HEK293 (cell line): Measurements from ENCODE around the gene SCP2D1.

Experiments
- CTCF ChIA-PET: fragments of 350-600 bp; formaldehyde crosslinking; extraction: SDS; loops from one replicate; lab custom pipeline; 2021; ENCODE audit warnings: antibody characterized with exemption; lab: Yijun Ruan, JAX
- POLR2A ChIA-PET: fragments of 300-600 bp; formaldehyde crosslinking; extraction: SDS; loops from one replicate; lab custom pipeline; 2020; ENCODE audit warnings: antibody characterized with exemption, inconsistent platforms; lab: Yijun Ruan, JAX
- H3K27ac ChIP-seq: fragments of 200-500 bp; sonication (Bioruptor generic); 2 replicates; pipeline ENCODE4 v1.5.1; 2014; ENCODE audit warnings: low read depth, low read length, control low read depth, inconsistent platforms; ENCODE audit errors: extremely low read depth
- H3K36me3 ChIP-seq, 2 experiments: fragments of 200-500 bp in 1 of 2; sonication (Bioruptor generic) in 1 of 2; 1 replicate in 1 of 2; 2 replicates in 1 of 2; pipeline ENCODE4 v1.5.1; 2014 to 2017; ENCODE audit warnings: inconsistent platforms in 2 of 2, low read length in 2 of 2; ENCODE audit not compliant: control insufficient read depth in 2 of 2, insufficient read depth in 1 of 2
- H3K4me1 ChIP-seq: fragments of 200-500 bp; sonication (Bioruptor generic); 2 replicates; pipeline ENCODE4 v1.5.1; 2014; ENCODE audit warnings: mild to moderate bottlenecking, low read length, inconsistent platforms; ENCODE audit not compliant: control insufficient read depth, insufficient read depth
- H3K4me3 ChIP-seq: 2 replicates; pipeline ENCODE4 v1.5.1; 2011; ENCODE audit warnings: low read depth, mild to moderate bottlenecking, control low read depth, low read length, moderate library complexity
- H3K9me3 ChIP-seq: fragments of 200-500 bp; sonication (Bioruptor generic); 2 replicates; pipeline ENCODE4 v1.5.1; 2014; ENCODE audit warnings: low read depth, low read length, inconsistent platforms; ENCODE audit not compliant: control insufficient read depth, insufficient read depth
- GLIS1 ChIP-seq: fragments of 450-650 bp; formaldehyde crosslinking; IDR thresholded peaks from 2 replicates; pipeline ENCODE4 v1.5.1; 2016; ENCODE audit warnings: missing biosample characterization, missing genetic modification characterization
- KLF17 ChIP-seq: fragments of 450-650 bp; formaldehyde crosslinking; IDR thresholded peaks from 2 replicates; pipeline ENCODE4 v1.5.1; 2016; ENCODE audit warnings: missing biosample characterization, missing genetic modification characterization
- KLF8 ChIP-seq: fragments of 450-650 bp; formaldehyde crosslinking; IDR thresholded peaks from 2 replicates; pipeline ENCODE4 v1.5.1; 2016; ENCODE audit warnings: missing biosample characterization, missing genetic modification characterization
- KLF9 ChIP-seq: fragments of 450-650 bp; formaldehyde crosslinking; IDR thresholded peaks from 2 replicates; pipeline ENCODE4 v1.5.1; 2016; ENCODE audit warnings: missing biosample characterization, missing genetic modification characterization, low read depth
- REPIN1 ChIP-seq: fragments of 450-650 bp; formaldehyde crosslinking; IDR thresholded peaks from 2 replicates; pipeline ENCODE4 v1.5.1; 2017; ENCODE audit warnings: missing biosample characterization, missing genetic modification characterization, low read depth
- SCRT1 ChIP-seq: fragments of 450-650 bp; formaldehyde crosslinking; IDR thresholded peaks from 2 replicates; pipeline ENCODE4 v1.5.1; 2016; ENCODE audit warnings: missing biosample characterization, missing genetic modification characterization, borderline replicate concordance
- SCRT2 ChIP-seq: fragments of 450-650 bp; formaldehyde crosslinking; IDR thresholded peaks from 2 replicates; pipeline ENCODE4 v1.5.1; 2016; ENCODE audit warnings: missing biosample characterization, missing genetic modification characterization
- SETDB1 ChIP-seq: IDR thresholded peaks from one replicate; pipeline ENCODE4 v1.6.1; 2017; ENCODE audit warnings: mild to moderate bottlenecking, low read length, moderate library complexity, mixed read lengths; ENCODE audit not compliant: insufficient read length
- SP3 ChIP-seq: fragments of 450-650 bp; formaldehyde crosslinking; IDR thresholded peaks from 2 replicates; pipeline ENCODE4 v1.5.1; 2016; ENCODE audit warnings: missing biosample characterization, missing genetic modification characterization
- SP7 ChIP-seq: fragments of 450-650 bp; formaldehyde crosslinking; IDR thresholded peaks from 2 replicates; pipeline ENCODE4 v1.5.1; 2016; ENCODE audit warnings: missing biosample characterization, missing genetic modification characterization
- YY2 ChIP-seq: fragments of 450-650 bp; formaldehyde crosslinking; IDR thresholded peaks from 2 replicates; pipeline ENCODE4 v1.5.1; 2016; ENCODE audit warnings: missing biosample characterization, missing genetic modification characterization
- ZBTB21 ChIP-seq: fragments of 450-650 bp; formaldehyde crosslinking; IDR thresholded peaks from 2 replicates; pipeline ENCODE4 v1.5.1; 2017; ENCODE audit warnings: missing biosample characterization, missing genetic modification characterization
- ZEB2 ChIP-seq: fragments of 450-650 bp; formaldehyde crosslinking; IDR thresholded peaks from 2 replicates; pipeline ENCODE4 v1.5.1; 2016; ENCODE audit warnings: missing biosample characterization, missing genetic modification characterization
- ZNF335 ChIP-seq: fragments of 450-650 bp; formaldehyde crosslinking; conservative IDR thresholded peaks from 2 replicates; pipeline ENCODE4 v1.5.1; 2016; ENCODE audit warnings: missing biosample characterization, missing genetic modification characterization
- ZNF394 ChIP-seq: fragments of 450-650 bp; formaldehyde crosslinking; IDR thresholded peaks from 2 replicates; pipeline ENCODE4 v1.5.1; 2016; ENCODE audit warnings: missing biosample characterization, missing genetic modification characterization, mild to moderate bottlenecking, moderate library complexity, borderline replicate concordance
- ZNF416 ChIP-seq: fragments of 450-650 bp; formaldehyde crosslinking; IDR thresholded peaks from 2 replicates; pipeline ENCODE4 v1.5.1; 2016; ENCODE audit warnings: missing biosample characterization, missing genetic modification characterization
- ZNF555 ChIP-seq: fragments of 450-650 bp; formaldehyde crosslinking; conservative IDR thresholded peaks from 2 replicates; pipeline ENCODE4 v1.5.1; 2017; ENCODE audit warnings: missing biosample characterization, mild to moderate bottlenecking, missing genetic modification characterization, inconsistent platforms
- ZNF580 ChIP-seq: fragments of 450-650 bp; formaldehyde crosslinking; IDR thresholded peaks from 2 replicates; pipeline ENCODE4 v1.5.1; 2016; ENCODE audit warnings: missing biosample characterization, missing genetic modification characterization
- ZNF626 ChIP-seq: fragments of 450-650 bp; sonication (Bioruptor Pico); formaldehyde crosslinking; IDR thresholded peaks from 2 replicates; pipeline ENCODE4 v1.5.1; 2018; ENCODE audit warnings: missing biosample characterization, missing genetic modification characterization, inconsistent platforms
- ZNF629 ChIP-seq: fragments of 450-650 bp; formaldehyde crosslinking; IDR thresholded peaks from 2 replicates; pipeline ENCODE4 v1.5.1; 2017; ENCODE audit warnings: missing biosample characterization, missing genetic modification characterization
- ZNF658 ChIP-seq: fragments of 450-650 bp; formaldehyde crosslinking; IDR thresholded peaks from 2 replicates; pipeline ENCODE4; 2016; ENCODE audit warnings: missing biosample characterization, missing genetic modification characterization
- ZNF701 ChIP-seq: fragments of 450-650 bp; formaldehyde crosslinking; IDR thresholded peaks from 2 replicates; pipeline ENCODE4 v1.5.1; 2016; ENCODE audit warnings: missing biosample characterization, missing genetic modification characterization
- ZNF747 ChIP-seq: fragments of 450-650 bp; formaldehyde crosslinking; IDR thresholded peaks from 2 replicates; pipeline ENCODE4 v1.5.1; 2016; ENCODE audit warnings: missing biosample characterization, missing genetic modification characterization
- ZNF843 ChIP-seq: fragments of 450-650 bp; formaldehyde crosslinking; IDR thresholded peaks from 2 replicates; pipeline ENCODE4 v1.5.1; 2016; ENCODE audit warnings: missing biosample characterization, missing genetic modification characterization
- ZSCAN18 ChIP-seq: fragments of 450-650 bp; formaldehyde crosslinking; IDR thresholded peaks from 2 replicates; pipeline ENCODE4 v1.5.1; 2016; ENCODE audit warnings: missing biosample characterization, missing genetic modification characterization
- ZXDB ChIP-seq: fragments of 450-650 bp; formaldehyde crosslinking; IDR thresholded peaks from 2 replicates; pipeline ENCODE4 v1.5.1; 2016; ENCODE audit warnings: missing biosample characterization, missing genetic modification characterization
- TF ChIP-seq, protein P1 (sequence below): fragments of 450-650 bp; formaldehyde crosslinking; IDR thresholded peaks from 2 replicates; pipeline ENCODE4 v1.5.1; 2016; ENCODE audit warnings: missing biosample characterization, missing genetic modification characterization, low read depth
- TF ChIP-seq, protein P2 (sequence below): fragments of 450-650 bp; formaldehyde crosslinking; IDR thresholded peaks from 2 replicates; pipeline ENCODE4 v1.5.1; 2016; ENCODE audit warnings: missing biosample characterization, missing genetic modification characterization
- TF ChIP-seq, protein P3 (sequence below): fragments of 450-650 bp; formaldehyde crosslinking; IDR thresholded peaks from 2 replicates; pipeline ENCODE4 v1.5.1; 2017; ENCODE audit warnings: missing biosample characterization, missing genetic modification characterization

Gene SCP2D1

GRCh38 chr20:18793625-18794427 lies 19.8 kb upstream of the SCP2D1 start:
- H3K4me3 ChIP-seq = peak overlapping the region; percentile 65
- ChIA-PET POLR2A (interaction anchor here (0.6 to 0.7 kb wide), 2 partner anchors 10 to 694 kb away, joined by 3 to 4 read pairs; no protein-coding TSS in a partner anchor), CTCF (interaction anchor here (0.7 kb wide), 1 partner anchor 1075 kb away, joined by 3 read pairs; no protein-coding TSS in a partner anchor)
- H3K4me1 ChIP-seq = no peaks in the 10 kb centered on the region
- H3K27ac ChIP-seq = peak overlapping the region; percentile 25; the same call in 1 of the 2 replicates
- H3K9me3 ChIP-seq = no peaks in the 10 kb centered on the region
- H3K36me3 ChIP-seq = no peaks in the 10 kb centered on the region
- TF ChIP-seq KLF8 (tag by site-specific recombination) (peak; percentile 42; the same call in 1 of the 2 replicates), ZEB2 (tag by site-specific recombination) (peak; percentile 33; the same call in 1 of the 2 replicates), SETDB1 (peak; percentile 48), SP7 (tag by site-specific recombination) (peak; percentile 61), ZNF335 (tag by site-specific recombination) (peak; percentile 100), YY2 (tag by site-specific recombination) (peak; percentile 53), ZNF580 (tag by site-specific recombination) (peak; percentile 95), ZNF416 (tag by site-specific recombination) (no peak), GLIS1 (tag by site-specific recombination) (peak; percentile 10; the same call in 1 of the 2 replicates), ZNF747 (no peak), ZNF701 (tag by site-specific recombination) (no peak), ZXDB (tag by site-specific recombination) (peak; percentile 83), ZNF394 (0 out of 2 replicates have a peak, but pooled peaks have one; percentile 20), ZBTB21 (tag by site-specific recombination) (peak; percentile 90), KLF9 (tag by site-specific recombination) (peak; percentile 67), ZNF843 (tag by site-specific recombination) (0 out of 2 replicates have a peak, but pooled peaks have one; percentile 23), SP3 (tag by site-specific recombination) (peak; percentile 65), ZNF658 (no peak), REPIN1 (tag by site-specific recombination) (no peak), ZNF629 (tag by site-specific recombination) (peak; percentile 96), KLF17 (peak; percentile 82), ZSCAN18 (tag by site-specific recombination) (0 out of 2 replicates have a peak, but pooled peaks have one; percentile 6), SCRT1 (tag by site-specific recombination) (0 out of 2 replicates have a peak, but pooled peaks have one; percentile 13), SCRT2 (tag by site-specific recombination) (peak; percentile 96), ZNF626 (tag by site-specific recombination) (no peak), ZNF555 (tag by site-specific recombination) (no peak)
- TF ChIP-seq, protein P1, sequence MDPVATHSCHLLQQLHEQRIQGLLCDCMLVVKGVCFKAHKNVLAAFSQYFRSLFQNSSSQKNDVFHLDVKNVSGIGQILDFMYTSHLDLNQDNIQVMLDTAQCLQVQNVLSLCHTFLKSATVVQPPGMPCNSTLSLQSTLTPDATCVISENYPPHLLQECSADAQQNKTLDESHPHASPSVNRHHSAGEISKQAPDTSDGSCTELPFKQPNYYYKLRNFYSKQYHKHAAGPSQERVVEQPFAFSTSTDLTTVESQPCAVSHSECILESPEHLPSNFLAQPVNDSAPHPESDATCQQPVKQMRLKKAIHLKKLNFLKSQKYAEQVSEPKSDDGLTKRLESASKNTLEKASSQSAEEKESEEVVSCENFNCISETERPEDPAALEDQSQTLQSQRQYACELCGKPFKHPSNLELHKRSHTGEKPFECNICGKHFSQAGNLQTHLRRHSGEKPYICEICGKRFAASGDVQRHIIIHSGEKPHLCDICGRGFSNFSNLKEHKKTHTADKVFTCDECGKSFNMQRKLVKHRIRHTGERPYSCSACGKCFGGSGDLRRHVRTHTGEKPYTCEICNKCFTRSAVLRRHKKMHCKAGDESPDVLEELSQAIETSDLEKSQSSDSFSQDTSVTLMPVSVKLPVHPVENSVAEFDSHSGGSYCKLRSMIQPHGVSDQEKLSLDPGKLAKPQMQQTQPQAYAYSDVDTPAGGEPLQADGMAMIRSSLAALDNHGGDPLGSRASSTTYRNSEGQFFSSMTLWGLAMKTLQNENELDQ (tag by site-specific recombination) = no peak
- TF ChIP-seq, protein P2, sequence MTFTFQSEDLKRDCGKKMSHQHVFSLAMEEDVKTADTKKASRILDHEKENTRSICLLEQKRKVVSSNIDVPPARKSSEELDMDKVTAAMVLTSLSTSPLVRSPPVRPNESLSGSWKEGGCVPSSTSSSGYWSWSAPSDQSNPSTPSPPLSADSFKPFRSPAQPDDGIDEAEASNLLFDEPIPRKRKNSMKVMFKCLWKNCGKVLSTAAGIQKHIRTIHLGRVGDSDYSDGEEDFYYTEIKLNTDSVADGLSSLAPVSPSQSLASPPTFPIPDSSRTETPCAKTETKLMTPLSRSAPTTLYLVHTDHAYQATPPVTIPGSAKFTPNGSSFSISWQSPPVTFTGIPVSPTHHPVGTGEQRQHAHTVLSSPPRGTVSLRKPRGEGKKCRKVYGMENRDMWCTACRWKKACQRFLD (tag by site-specific recombination) = no peak
- TF ChIP-seq, protein P3, sequence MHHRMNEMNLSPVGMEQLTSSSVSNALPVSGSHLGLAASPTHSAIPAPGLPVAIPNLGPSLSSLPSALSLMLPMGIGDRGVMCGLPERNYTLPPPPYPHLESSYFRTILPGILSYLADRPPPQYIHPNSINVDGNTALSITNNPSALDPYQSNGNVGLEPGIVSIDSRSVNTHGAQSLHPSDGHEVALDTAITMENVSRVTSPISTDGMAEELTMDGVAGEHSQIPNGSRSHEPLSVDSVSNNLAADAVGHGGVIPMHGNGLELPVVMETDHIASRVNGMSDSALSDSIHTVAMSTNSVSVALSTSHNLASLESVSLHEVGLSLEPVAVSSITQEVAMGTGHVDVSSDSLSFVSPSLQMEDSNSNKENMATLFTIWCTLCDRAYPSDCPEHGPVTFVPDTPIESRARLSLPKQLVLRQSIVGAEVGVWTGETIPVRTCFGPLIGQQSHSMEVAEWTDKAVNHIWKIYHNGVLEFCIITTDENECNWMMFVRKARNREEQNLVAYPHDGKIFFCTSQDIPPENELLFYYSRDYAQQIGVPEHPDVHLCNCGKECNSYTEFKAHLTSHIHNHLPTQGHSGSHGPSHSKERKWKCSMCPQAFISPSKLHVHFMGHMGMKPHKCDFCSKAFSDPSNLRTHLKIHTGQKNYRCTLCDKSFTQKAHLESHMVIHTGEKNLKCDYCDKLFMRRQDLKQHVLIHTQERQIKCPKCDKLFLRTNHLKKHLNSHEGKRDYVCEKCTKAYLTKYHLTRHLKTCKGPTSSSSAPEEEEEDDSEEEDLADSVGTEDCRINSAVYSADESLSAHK (tag by site-specific recombination) = 0 out of 2 replicates have a peak, but pooled peaks have one; percentile 29
